GM12865 (cell line): ENCODE measurements around the gene NOM1.

ENCODE experiments used
- DNase-seq: peaks from one replicate; pipeline ENCODE4 v3.0.0; 2010; ENCODE audit warnings: low read depth
- H3K4me3 ChIP-seq: 2 replicates; pipeline ENCODE4 v1.5.1; 2011; ENCODE audit warnings: mild to moderate bottlenecking, low read depth, low read length, control low read depth
- TF ChIP-seq, protein P1 (sequence below): IDR thresholded peaks from 2 replicates; pipeline ENCODE4 v1.5.1; 2011; ENCODE audit warnings: low read length, control low read depth, low read depth, inconsistent platforms; ENCODE audit not compliant: insufficient read depth; ENCODE audit errors: missing control alignments

The NOM1 gene

DNA sequence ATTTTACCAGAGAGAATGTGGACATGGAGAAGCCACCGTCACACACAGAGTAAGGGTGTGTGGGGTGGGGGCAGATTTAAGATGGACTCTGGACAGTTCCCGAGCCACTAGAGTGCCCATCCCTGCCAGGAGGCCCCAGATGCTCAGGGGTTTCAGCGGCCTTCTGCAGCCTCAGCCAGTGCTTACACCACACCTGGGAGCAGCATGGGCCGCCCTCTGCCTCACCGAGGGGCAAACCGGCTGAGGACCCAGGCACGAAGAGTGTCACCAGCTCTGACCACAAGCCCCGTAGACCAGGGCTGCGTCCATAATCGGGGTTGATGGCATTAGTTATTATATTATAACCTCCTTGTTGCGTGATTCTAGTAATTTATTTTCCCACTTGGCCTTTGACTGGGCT, 67.6 kb downstream of the NOM1 start:
- DNase-seq: no peak
- no peak overlapping the region for H3K4me3 ChIP-seq
- TF ChIP-seq, protein P1, sequence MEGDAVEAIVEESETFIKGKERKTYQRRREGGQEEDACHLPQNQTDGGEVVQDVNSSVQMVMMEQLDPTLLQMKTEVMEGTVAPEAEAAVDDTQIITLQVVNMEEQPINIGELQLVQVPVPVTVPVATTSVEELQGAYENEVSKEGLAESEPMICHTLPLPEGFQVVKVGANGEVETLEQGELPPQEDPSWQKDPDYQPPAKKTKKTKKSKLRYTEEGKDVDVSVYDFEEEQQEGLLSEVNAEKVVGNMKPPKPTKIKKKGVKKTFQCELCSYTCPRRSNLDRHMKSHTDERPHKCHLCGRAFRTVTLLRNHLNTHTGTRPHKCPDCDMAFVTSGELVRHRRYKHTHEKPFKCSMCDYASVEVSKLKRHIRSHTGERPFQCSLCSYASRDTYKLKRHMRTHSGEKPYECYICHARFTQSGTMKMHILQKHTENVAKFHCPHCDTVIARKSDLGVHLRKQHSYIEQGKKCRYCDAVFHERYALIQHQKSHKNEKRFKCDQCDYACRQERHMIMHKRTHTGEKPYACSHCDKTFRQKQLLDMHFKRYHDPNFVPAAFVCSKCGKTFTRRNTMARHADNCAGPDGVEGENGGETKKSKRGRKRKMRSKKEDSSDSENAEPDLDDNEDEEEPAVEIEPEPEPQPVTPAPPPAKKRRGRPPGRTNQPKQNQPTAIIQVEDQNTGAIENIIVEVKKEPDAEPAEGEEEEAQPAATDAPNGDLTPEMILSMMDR: no peak

DNA sequence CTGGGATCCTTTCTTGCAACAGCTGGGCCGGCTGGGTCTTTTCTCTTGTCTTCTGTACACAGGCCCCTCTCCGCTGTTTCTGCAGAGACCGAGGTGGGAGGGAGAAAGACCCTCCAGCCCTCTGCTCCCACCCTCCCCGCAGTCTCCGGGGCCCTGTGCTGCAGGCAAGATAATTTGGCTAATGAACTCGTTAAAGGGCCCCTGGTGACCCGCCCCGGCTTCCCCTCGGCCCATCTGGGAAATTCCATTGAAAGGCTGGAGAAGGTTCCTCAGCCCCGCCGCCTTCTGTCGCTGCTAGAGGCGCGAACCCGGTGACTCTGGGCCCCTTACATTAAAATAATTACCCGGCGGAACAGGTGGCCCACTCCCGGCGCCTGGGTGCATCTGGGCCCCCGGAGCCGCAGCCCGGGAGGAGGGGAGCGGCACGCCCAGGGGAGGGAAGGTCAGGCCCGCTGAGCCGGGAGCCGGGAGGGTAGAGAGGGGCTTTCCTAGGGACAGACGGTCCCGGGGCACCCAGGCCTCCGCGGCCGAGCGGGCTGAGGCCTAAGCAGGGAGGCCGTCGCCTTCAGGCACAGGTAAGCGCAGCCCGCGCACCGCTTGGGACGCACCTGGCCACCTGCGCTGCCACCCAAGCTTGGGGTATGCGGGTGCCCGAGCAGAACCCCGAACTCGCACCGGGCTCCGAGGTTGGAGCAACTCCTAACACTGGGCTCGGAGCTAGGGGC, 68.3 kb downstream of the NOM1 start:
- TF ChIP-seq, protein P1: no peak
- no peak overlapping the region for H3K4me3 ChIP-seq
- no peak for DNase-seq

DNA sequence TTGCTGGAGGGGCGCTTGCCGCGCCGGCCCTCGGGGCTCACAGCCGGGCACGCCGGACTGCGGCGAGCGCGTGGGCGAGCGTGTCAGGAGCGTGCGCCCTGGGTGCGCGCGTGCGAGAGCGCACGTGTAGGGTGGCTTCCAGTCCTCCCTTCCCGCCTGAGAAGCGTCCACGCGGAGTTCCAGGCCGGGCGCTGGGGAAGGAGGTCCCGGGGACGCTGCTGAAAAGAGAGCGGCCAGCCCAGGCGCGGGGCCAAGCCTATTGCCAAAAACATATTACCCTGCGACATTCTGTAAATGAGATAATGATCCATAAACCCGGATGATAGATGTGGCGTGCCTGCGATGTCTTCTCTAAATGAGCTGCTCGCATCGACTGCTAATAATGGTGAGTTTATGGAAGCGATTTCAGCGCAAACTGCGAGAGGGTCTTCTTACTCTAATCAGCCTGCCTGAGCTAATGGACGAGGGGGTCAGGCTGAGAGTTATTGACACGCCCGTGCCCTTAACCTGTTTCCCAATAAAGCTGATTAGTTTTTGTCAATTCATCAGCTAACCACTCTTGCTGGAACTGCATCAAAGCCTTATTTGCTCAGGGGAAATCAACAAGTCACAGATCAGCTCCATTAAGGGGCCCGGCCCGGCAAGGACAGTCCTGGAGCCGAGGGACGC, 69.0 kb downstream of the NOM1 start:
- no peak overlapping the region for H3K4me3 ChIP-seq
- TF ChIP-seq, protein P1: no peak
- no peak for DNase-seq

DNA sequence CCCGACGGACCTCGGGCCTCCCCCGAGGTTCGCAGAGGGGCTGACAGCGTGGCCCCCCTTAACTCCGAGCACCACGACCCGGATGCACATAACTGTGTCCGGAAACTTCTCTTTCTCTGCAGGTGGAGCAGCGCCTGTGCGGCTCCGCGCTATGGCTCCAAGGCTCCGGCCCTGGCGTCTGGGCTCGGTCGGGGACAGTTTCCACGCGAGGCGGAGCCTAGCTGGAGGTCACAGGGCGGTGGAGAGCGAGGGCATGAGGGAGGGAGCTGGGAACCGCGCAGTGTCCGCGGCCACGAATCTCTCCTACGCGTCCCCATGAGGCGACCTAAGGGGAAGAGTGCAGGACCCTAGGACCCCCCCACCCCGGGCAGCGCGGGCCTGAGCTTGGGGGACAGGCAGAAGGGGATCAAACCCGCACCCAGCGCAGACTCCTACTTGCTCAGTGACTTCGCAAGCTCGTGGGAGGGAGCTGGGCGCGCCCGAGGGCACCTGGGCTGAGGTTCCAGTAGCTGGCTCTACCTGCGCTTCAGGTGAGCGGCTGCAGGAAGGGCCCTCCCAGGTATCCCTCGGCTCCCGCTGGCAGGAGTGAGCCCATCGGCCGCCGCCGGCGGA, 69.6 kb downstream of the NOM1 start:
- H3K4me3 ChIP-seq: no peak overlapping the region
- TF ChIP-seq, protein P1: no peak
- DNase-seq: no peak

DNA sequence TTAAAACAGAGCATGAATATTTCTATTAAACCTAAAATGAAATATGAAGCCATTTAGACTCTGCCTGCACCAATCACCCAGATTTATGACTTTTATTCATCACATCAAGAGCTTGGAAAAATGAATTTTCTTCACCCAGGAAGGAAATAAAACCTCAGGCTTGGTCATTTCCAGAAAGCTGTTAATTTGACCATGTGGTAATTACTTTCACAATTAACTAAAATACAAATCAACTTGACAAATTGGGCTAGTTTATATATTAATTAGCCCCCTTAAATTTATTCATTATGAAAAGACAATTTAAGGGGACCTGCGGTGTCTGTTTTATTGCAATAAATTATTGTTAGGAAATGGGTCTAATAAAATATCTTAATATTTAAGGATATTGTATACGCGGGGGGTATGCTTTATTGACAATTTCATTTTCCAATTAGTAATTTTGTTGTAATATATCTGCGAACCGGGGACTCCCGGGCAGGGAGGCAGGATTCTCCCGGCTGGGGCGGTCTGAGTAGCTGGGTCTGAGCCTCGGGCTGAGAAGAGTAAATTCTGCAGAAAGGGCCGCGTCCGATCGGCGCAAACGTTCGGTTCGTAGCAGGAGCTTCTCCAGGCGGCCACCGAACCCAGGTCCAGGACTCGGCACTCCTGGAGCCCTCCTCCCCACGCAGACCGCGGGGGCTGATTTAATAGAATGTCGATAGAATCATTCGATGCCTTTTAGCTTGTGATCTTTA, 70.4 kb downstream of the NOM1 start:
- H3K4me3 ChIP-seq: no peak overlapping the region
- DNase-seq: no peak

DNA sequence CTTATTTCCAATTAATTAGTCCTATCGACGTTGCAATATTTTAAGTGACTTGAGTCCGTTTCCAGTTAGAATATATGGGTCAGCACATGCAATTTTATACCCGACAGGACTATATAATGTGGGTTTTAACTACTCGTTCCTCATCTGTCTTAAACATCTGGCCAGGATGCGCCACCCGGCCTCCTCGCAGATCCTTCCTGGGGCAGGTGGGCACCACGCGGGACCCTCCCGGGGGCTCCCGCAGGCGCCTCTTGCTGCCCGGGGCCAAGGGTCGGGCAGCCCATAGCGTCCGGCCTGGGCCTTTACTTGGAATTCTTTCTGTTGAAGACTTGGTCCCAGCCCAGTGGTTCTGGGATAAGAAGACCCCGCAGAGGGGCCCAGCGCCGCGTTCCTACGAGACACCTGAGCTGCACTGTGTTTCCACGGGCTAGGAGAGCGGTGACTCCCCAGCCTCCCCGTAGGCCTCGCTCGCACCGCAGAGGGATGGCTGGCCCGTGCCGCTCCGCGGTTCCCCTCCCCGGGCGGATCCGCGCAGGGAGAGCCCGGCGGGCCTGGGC, 71.1 kb downstream of the NOM1 start:
- no peak for DNase-seq
- H3K4me3 ChIP-seq: no peak overlapping the region
- TF ChIP-seq, protein P1: no peak

More for the DNA sequence above, 70.4 kb downstream of the NOM1 start:
- TF ChIP-seq, protein P1: no peak
